Body of pancreas (tissue), 4 donors: Measurements from ENCODE around the gene TPM2. TPM values are rescaled to one million over a fixed set of nuclear protein-coding genes. Genes with fewer than 3 reads are reported as not detected.
A peak's percentile ranks its signal among the peaks of the same experiment; 100 is the strongest.

Experiments used
- ATAC-seq: fragments of 150-250 bp; one replicate; pipeline ENCODE4 v1.9.1; 2016
- DNase-seq, 4 donors: peaks; one replicate each; pipeline ENCODE4 v3.0.0-alpha.2; 2019
- H3K27ac ChIP-seq, 4 donors: fragments of 200-600 bp; sonication (generic); 1 replicate in 3 of 4; 2 replicates in 1 of 4; pipeline versions ENCODE4 v1.5.1 to v1.6.1; 2016 to 2019; ENCODE audit warnings: mild to moderate bottlenecking in 1 of 4, mixed read lengths in 1 of 4, moderate library complexity in 1 of 4
- H3K27me3 ChIP-seq, 2 donors: fragments of 200-600 bp; sonication (generic); one replicate each; pipeline ENCODE4 v1.6.0; 2016; ENCODE audit warnings: mild to moderate bottlenecking in 1 of 2
- H3K36me3 ChIP-seq, 2 donors: fragments of 200-600 bp; sonication (generic); replicated peaks in 1 of 2; 2 replicates each; pipeline ENCODE4 v1.5.1; 2016; ENCODE audit warnings: low read depth in 2 of 2; ENCODE audit not compliant: insufficient read depth in 1 of 2
- H3K4me1 ChIP-seq: fragments of 200-600 bp; sonication (generic); one replicate; pipeline ENCODE4 v1.6.0; 2016
- H3K4me3 ChIP-seq, 2 donors: fragments of 200-600 bp; sonication (generic); 1 replicate in 1 of 2; 2 replicates in 1 of 2; pipeline ENCODE4 v1.5.1; 2016 to 2019
- H3K9me3 ChIP-seq, 3 donors: fragments of 200-600 bp; sonication (generic); 1 replicate in 2 of 3; 2 replicates in 1 of 3; pipeline ENCODE4 v1.5.1; 2016
- CTCF ChIP-seq, 7 experiments: fragments of 450-650 bp in 4 of 7; fragments of 200-600 bp in 3 of 7; sonication (generic) in 3 of 7; IDR thresholded peaks; one replicate each; pipeline ENCODE4 v1.5.1; 2016 to 2019; ENCODE audit warnings: antibody characterized with exemption in 7 of 7
- POLR2A ChIP-seq, 3 donors: fragments of 450-650 bp; IDR thresholded peaks; one replicate each; pipeline ENCODE4 v1.6.1; 2016; ENCODE audit warnings: antibody characterized with exemption in 3 of 3, mild to moderate bottlenecking in 2 of 3
- WGBS, 2 donors: methylation state at CpG; one replicate each; pipeline ENCODE4 v1.1.5; 2017; 5-methylcytosine and 5-hydroxymethylcytosine counted together
- intact Hi-C: fragments of 100-400 bp; cut with DNase I; formaldehyde crosslinking; loops from one replicate; pipeline ENCODE4 v1.15.1; 2023
- total RNA-seq, 2 donors: library from RNA; depleted of rRNA; stranded (reverse); fragments of >200 nt; gene quantifications; one replicate each; pipeline ENCODE4 v1.1.0, GENCODE V29; 2016

The TPM2 gene
- total RNA-seq, 2 donors from 2014 or later, result 75.8 to 132 TPM

DNA sequence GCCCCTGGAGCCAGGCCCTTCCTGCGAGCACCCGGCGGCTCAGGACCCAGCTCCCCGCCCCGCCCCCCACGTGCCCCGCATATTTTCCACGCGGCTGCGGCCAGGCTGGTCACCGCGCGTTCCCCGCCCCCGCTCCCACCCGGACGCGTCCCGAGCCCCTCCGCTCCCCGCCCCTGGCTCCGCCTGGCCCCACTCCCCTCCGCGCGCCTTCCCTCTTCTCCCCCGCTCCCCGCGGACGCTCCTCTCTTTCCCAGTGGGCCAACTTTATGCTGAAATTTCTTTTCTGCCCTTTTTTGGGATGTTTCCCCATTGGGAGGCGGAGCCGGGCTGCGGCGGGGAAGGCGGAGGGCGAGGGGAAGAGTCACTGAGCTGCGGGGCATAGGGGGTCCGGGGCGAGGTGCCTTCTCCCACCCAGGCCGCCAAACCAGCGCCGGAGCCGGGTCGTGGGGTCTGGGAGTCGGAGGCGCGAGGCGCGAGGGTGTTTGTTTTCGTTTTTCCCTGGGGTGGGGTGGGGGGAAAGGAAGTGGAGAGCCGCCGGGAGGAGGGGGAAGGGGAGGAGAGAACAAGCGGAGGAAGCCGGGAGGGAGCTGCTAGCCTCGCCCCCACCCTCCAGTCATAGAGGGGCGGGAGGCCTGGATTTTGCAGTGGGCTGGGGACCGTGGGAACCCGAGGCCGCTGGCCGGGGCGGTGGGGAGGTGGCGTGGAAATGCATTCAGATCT, 1.0 kb upstream of the TPM2 start:
- DNase-seq (peak; percentile 60 to 71 (median 69)), ATAC-seq (peak; percentile 63)
- Histone ChIP-seq H3K36me3 (no peaks in the 10 kb centered on the region), H3K27ac (peak overlapping the region; percentile 69 to 90 (median 82)), H3K27me3 (no peaks in the 10 kb centered on the region), H3K4me3 (peak overlapping the region; percentile 86 to 88), H3K4me1 (peaks cover 21% of the 10 kb centered on the region), H3K9me3 (no peaks in the 10 kb centered on the region)
- intact Hi-C loops, result no loop called here
- 0 to 5% methylated on average over 38 to 49 of the region's 61 CpGs for WGBS, 2 donors
- TF ChIP-seq CTCF (IDR thresholded peaks at IDR 0.05), result no peak
- TF ChIP-seq POLR2A (IDR thresholded peaks at IDR 0.05), result peak in 2 of 3 donors; percentile 45 to 61

GRCh38 chr9:35690294-35690613, 529 bp upstream of the TPM2 start:
- TF ChIP-seq POLR2A (IDR thresholded peaks at IDR 0.05) (no peak), CTCF (IDR thresholded peaks at IDR 0.05) (no peak)
- peak overlapping the region; percentile 69 to 90 (median 82) for H3K27ac ChIP-seq
- H3K9me3 ChIP-seq, result no peaks in the 10 kb centered on the region
- no peak for DNase-seq
- intact Hi-C loops, result no loop called here
- no peaks in the 10 kb centered on the region for H3K36me3 ChIP-seq
- H3K4me1 ChIP-seq, result peaks cover 16% of the 10 kb centered on the region
- H3K27me3 ChIP-seq, result no peaks in the 10 kb centered on the region
- ATAC-seq, result no peak
- peak overlapping the region; percentile 86 to 88 for H3K4me3 ChIP-seq
- WGBS, 2 donors, result 7% methylated on average over 21 of the region's 21 CpGs; no CpG with 5 or more reads in 1 of the 2 donors

DNA sequence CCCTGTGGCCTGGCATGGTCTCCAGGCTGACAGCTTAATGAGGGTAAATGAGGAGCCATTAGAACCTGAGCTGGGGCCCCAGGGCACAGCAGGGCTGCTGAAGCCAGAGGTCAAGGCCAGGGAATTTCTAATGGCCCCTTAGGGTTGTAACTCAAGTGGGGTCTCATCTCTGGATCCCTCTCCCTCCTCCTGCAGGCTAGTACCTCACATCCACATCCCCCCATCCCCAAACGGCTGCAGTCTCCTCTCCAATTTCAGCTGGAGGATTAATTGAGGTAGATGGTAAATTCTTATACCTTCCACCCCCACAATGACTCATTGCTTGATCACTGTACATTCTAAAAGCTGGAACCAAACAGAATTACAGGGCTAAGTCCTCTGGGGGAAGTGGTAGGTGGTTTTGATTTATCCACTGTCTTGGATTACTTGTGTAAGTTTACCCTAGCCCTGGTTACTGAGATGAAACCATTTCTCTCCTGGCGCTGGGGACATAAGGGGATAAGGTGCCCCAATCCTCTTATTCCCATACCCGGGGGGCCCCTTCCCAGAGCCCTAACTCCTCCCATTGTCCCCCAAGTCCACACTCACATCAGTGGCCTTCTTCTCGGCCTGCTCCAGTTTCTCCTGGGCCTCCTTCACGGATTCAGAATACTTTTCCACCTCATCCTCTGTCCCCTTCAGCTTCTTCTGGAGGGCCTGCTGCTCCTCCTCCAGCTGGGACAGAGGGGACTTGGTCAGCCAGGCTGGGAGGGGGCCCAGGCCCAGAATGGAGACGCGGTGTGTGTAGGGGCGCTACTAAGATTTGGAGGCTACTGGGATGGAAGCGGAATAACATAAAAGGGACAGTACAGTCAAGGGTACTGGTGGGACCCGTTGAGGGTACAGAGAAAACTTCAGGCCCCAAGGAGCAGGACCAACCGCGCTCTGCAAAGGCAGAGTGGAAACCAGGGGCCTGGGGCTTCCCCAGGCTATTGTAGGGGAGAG, 875 bp downstream of the TPM2 start:
- TF ChIP-seq CTCF (IDR thresholded peaks at IDR 0.05) (no peak), POLR2A (IDR thresholded peaks at IDR 0.05) (no peak)
- no peaks in the 10 kb centered on the region for H3K9me3 ChIP-seq
- peak overlapping the region in 2 of 4 donors; percentile 18 to 90 for H3K27ac ChIP-seq
- DNase-seq (no peak), ATAC-seq (no peak)
- H3K27me3 ChIP-seq, result no peaks in the 10 kb centered on the region
- WGBS, 2 donors, result 83 to 87% methylated on average over 11 to 12 of the region's 12 CpGs
- intact Hi-C loops, result no loop called here
- H3K4me3 ChIP-seq, result no peak overlapping the region
- H3K4me1 ChIP-seq, result peaks cover 11% of the 10 kb centered on the region
- H3K36me3 ChIP-seq, result no peaks in the 10 kb centered on the region

- intact Hi-C loops, result no loop called here
- H3K36me3 ChIP-seq, result no peaks in the 10 kb centered on the region
- peaks cover 11% of the 10 kb centered on the region for H3K4me1 ChIP-seq
- no peak overlapping the region for H3K4me3 ChIP-seq
- no peak overlapping the region for H3K27ac ChIP-seq
- H3K27me3 ChIP-seq, result no peaks in the 10 kb centered on the region
- ATAC-seq (no peak), DNase-seq (no peak)
- WGBS, 2 donors, result 87 to 100% methylated on average over 1 to 2 of the region's 2 CpGs
- TF ChIP-seq POLR2A (IDR thresholded peaks at IDR 0.05), result no peak
- TF ChIP-seq CTCF (IDR thresholded peaks at IDR 0.05), result no peak
- no peaks in the 10 kb centered on the region for H3K9me3 ChIP-seq
Measured at GRCh38 chr9:35687972-35688557, 1.7 kb downstream of the TPM2 start.
